ENCODE results near the gene PRPH2. TPM values are rescaled to one million over a fixed set of nuclear protein-coding genes. Genes with fewer than 3 reads are reported as not detected.
"Not testable (repeated sequence)": the region's sequence is repeated elsewhere in the genome, so short reads cannot be mapped to it uniquely, and the experiment has no call there.

Gene PRPH2
- total RNA-seq, 1 donor, result 2.6 TPM

DNA sequence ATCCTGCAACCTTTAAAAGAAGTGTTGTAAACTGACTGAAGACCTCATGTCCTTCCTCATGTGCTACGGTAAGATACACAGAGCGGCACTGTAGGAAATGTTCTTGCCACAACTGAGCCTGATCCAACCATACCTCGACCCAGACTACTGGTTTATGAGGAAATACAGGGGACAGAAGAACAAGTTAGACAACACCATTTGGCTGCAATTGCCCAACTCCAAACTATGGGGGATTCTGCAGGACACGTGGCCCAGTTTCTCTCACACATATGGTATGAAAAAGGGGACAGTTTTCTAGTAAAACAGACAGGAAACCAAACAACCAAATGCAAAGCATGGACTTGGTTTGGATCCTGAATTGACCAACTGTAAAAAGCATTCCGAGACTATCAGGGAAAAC is 10.5 kb downstream of the PRPH2 start:
- no peak for DNase-seq (ENCODE audit: low read depth)
- TF ChIP-seq, protein P1, sequence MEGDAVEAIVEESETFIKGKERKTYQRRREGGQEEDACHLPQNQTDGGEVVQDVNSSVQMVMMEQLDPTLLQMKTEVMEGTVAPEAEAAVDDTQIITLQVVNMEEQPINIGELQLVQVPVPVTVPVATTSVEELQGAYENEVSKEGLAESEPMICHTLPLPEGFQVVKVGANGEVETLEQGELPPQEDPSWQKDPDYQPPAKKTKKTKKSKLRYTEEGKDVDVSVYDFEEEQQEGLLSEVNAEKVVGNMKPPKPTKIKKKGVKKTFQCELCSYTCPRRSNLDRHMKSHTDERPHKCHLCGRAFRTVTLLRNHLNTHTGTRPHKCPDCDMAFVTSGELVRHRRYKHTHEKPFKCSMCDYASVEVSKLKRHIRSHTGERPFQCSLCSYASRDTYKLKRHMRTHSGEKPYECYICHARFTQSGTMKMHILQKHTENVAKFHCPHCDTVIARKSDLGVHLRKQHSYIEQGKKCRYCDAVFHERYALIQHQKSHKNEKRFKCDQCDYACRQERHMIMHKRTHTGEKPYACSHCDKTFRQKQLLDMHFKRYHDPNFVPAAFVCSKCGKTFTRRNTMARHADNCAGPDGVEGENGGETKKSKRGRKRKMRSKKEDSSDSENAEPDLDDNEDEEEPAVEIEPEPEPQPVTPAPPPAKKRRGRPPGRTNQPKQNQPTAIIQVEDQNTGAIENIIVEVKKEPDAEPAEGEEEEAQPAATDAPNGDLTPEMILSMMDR (IDR thresholded peaks at IDR 0.05; ENCODE audit: insufficient read depth, low read depth, low read length), result no peak
- no peak overlapping the region for H3K4me3 ChIP-seq (ENCODE audit: low read depth, low read length)

DNA sequence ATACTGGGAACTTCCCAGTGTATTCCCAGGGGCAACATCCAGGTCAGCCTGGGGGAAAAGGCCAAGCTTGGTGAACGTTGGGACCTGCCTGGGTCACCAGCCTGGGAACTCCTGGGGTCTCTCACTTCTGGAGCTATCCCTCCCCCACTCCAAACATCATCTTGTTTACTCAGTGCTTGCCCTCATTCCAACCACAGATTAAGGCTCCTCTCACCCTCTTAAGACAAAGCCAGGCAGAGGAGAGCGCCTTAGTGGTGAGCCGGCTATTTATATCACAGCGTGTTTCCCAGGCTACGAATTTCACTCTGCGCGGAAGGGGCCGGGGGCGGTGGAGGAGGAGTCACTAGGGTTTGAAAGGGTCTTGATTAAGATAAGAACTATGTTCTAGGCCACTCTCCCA is 12.1 kb downstream of the PRPH2 start:
- peak; percentile 55 for DNase-seq (ENCODE audit: low read depth)
- TF ChIP-seq, protein P1 (IDR thresholded peaks at IDR 0.05; ENCODE audit: insufficient read depth, low read depth, low read length), result no peak
- H3K4me3 ChIP-seq (ENCODE audit: low read depth, low read length), result no peak overlapping the region

DNA sequence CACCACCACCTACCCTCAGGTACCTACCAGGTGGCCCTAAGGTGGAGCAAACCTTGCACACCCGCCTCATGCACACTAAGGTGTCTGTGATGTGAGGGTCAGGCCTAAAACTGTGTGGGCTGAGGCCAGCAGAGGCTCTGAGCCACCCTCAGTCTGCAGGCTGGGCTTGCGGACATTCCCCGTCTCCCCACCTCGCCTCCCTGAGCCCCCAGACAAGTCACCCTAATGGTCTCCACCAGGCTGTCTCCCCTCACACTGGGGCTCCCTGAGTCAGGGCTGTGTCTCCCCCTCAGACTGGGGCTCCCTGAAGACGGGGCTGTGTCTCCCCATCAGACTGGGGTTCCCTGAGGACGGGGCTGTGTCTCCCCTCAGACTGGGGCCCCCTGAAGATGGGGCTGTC is 12.5 kb downstream of the PRPH2 start:
- no peak for DNase-seq (ENCODE audit: low read depth)
- TF ChIP-seq, protein P1 (IDR thresholded peaks at IDR 0.05; ENCODE audit: insufficient read depth, low read depth, low read length), result no peak
- no peak overlapping the region for H3K4me3 ChIP-seq (ENCODE audit: low read depth, low read length)

DNA sequence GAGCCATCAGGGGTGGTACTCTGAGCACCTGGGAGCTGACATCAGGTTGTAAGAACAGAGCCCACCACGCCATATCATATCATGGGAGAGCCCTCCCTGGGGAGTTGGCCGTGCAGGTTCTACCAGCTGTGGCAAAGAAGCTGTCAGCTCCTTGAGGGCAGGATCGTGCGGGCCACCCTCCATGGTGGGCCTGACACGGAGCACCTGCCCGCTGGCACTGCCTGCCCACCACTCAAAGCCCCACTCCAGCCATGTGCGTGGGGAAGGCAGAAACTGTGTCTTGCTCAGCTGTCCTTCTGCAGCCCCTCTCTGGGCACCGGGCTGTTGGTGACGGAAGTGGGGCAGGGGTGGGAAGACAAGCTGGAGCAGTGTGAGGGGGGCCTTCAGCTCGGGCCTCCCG is 14.3 kb downstream of the PRPH2 start:
- TF ChIP-seq, protein P1 (IDR thresholded peaks at IDR 0.05; ENCODE audit: insufficient read depth, low read depth, low read length), result no peak
- H3K4me3 ChIP-seq (ENCODE audit: low read depth, low read length), result no peak overlapping the region
- DNase-seq (ENCODE audit: low read depth), result no peak

DNA sequence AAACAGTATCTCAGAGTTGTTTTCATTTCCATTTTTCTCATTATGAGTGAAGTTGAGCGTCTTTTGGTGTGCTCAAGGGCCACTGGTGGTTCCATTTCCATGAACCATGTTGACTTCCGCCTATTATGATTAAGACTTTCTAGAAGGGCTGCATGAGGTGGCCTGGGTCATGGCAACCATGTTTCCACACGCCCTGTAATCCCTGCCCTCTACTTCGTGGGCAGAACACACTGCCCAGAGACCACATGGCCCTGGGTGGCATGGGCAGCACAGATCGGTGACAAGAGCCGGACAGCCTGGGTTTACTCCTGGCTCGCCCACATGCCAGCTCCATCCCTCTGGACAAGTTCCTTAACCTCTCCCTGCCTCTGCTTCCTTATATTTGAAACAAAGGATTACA is 14.8 kb downstream of the PRPH2 start:
- TF ChIP-seq, protein P1 (IDR thresholded peaks at IDR 0.05; ENCODE audit: insufficient read depth, low read depth, low read length), result no peak
- DNase-seq (ENCODE audit: low read depth), result no peak
- no peak overlapping the region for H3K4me3 ChIP-seq (ENCODE audit: low read depth, low read length)

DNA sequence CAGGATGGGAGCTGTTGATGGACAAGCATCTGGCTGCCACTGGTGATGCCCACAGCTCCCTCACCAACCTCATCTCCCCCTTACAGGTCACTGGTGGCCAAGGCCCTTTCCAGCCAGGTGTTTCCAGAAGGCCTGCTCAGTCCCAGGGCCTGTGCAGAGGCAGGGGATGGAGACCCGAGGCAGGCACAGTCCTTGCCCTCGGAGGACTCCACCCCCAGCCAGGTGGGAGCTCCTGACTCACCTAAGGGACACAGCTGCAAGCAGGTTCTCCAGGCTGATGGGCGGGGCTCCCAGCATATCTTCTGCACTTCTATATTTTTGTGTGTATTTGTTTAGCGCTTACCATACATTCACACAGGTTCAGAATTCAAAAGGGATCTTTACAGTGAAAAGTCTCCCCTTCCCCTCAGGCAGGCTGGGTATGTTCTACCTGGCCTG is 17.4 kb downstream of the PRPH2 start:
- no peak overlapping the region for H3K4me3 ChIP-seq (ENCODE audit: low read depth, low read length)
- DNase-seq (ENCODE audit: low read depth), result no peak
- TF ChIP-seq, protein P1 (IDR thresholded peaks at IDR 0.05; ENCODE audit: insufficient read depth, low read depth, low read length), result no peak

DNA sequence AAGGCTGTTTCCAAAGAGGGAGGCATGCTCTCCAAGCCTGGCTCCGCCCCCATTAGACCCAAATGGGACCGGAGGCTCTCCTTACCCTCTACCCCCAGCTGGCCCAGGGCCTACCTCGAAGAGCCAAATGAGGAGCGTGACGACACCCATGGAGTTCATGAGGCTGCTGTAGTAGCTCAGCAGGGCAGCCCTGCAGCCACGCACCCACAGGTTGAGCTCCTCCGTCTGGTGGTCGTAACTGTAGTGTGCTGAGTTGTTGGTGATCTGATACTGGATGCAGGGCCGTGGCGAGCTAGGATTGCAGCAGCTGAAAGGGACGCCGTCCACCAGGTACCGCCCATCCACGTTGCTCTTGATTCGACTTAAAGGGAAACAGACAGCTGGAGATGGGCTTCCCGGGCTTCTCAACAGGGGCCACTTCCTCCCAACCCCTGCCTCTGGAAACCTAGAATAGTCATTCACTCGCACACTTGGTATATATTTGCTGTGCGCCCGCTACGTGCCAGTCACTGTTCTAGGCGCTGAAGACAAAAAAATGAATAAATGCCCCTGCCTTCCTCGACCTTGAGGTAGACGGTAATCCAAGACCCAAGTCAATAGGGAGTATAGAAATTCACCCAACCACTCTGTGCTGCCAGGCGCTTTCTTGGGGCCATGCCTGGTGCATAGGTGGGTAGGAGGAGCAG is 18.0 kb downstream of the PRPH2 start:
- DNase-seq (ENCODE audit: low read depth), result peak; percentile 77
- peak overlapping the region; percentile 63 for H3K4me3 ChIP-seq (ENCODE audit: low read depth, low read length)
- TF ChIP-seq, protein P1 (IDR thresholded peaks at IDR 0.05; ENCODE audit: insufficient read depth, low read depth, low read length), result no peak

DNA sequence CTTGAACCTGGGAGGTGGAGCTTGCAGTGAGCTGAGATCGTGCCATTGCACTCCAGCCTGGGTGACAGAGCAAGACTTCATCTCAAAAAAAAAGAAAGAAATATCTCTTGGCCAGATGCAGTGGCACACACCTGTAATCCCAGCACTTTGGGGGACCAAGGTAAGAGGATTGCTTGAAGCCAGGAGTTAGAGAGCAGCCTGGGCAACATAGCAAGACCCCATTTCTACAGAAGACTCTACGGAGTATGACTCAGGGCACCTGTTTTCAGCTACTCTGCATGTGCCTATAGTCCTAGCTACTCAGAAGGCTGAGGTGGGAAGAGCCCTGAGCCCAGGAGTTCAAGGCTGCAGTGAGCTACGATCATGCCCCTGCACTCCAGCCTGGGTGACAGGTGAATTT is 19.6 kb downstream of the PRPH2 start:
- not testable (repeated sequence) for H3K4me3 ChIP-seq (ENCODE audit: low read depth, low read length); DNase-seq (ENCODE audit: low read depth)

Data from fibroblast of villous mesenchyme (primary cell).